ENCODE measurements around the gene DCAF7.

DCAF7 gene

DNA sequence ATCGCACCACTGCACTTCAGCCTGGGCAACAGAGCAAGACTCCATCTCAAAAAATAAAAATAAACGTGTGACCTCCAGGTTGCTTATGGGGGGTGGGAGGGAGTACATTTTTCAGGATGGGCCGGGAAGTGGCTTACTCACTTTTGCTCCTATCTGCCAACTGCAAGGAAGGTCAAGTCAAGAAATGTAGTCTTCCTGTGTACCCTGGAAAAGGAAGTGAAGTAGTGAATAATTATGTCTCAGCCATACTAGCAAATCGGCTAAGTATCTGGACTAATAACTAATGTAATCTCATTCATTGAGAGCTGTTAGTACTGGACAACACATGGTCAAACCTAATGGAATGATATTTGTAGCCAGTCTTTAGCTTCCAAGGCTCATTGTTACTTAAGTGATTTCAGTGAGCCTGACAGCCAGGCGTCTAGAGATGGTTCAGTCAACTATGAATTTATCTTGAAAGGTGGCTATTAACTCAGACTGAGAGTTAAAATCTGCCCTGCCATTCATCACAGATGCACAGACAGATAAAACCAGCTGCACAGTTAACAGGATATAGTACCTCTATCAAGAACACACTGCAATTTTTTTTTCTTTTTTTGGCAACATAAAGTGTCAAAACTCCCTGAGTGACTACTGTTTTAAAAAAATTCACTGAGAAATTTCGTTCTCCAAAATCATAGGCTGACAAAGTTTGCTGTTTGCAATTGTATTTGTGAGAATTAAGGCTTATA lies 46.7 kb downstream of the DCAF7 start:
- DNase-seq: no peak
- H3K4me3 Mint-ChIP-seq: no peak overlapping the region
- no peaks in the 10 kb centered on the region for H3K9me3 Mint-ChIP-seq
- H3K27me3 Mint-ChIP-seq (ENCODE audit: low read depth, poor library complexity): no peaks in the 10 kb centered on the region
- H3K27ac Mint-ChIP-seq: peak overlapping the region; percentile 69
- no peaks in the 10 kb centered on the region for H3K36me3 Mint-ChIP-seq (ENCODE audit: low read depth)
- TF ChIP-seq CTCF (IDR thresholded peaks at IDR 0.05): no peak
- H3K4me1 Mint-ChIP-seq: peaks cover 17% of the 10 kb centered on the region

GRCh38 chr17:63598281-63598680 lies 48.0 kb downstream of the DCAF7 start:
- no peak for TF ChIP-seq CTCF (IDR thresholded peaks at IDR 0.05)
- no peak for DNase-seq
- Mint-ChIP-seq H3K4me1 (peaks cover 17% of the 10 kb centered on the region), H3K4me3 (no peak overlapping the region), H3K9me3 (no peaks in the 10 kb centered on the region), H3K27me3 (ENCODE audit: low read depth, poor library complexity) (no peaks in the 10 kb centered on the region), H3K27ac (no peak overlapping the region), H3K36me3 (ENCODE audit: low read depth) (no peaks in the 10 kb centered on the region)

- no peaks in the 10 kb centered on the region for H3K27me3 Mint-ChIP-seq (ENCODE audit: low read depth, poor library complexity)
- TF ChIP-seq CTCF (IDR thresholded peaks at IDR 0.05): no peak
- H3K4me1 Mint-ChIP-seq: peaks cover 17% of the 10 kb centered on the region
- peaks cover 7% of the 10 kb centered on the region for H3K36me3 Mint-ChIP-seq (ENCODE audit: low read depth)
- DNase-seq: peak; percentile 84
- no peaks in the 10 kb centered on the region for H3K9me3 Mint-ChIP-seq
- H3K4me3 Mint-ChIP-seq: peak within 1 kb of the TSS; percentile 94
- peak within 1 kb of the TSS; percentile 90 for H3K27ac Mint-ChIP-seq
Measured at GRCh38 chr17:63600569-63601438, 50.5 kb downstream of the DCAF7 start, which contains the start of gene TACO1. Gene TACO1 (plus strand): TSS chr17:63600895. CDS start chr17:63601084, 189 bp downstream.

- H3K4me3 Mint-ChIP-seq: peak overlapping the region; percentile 94
- no peaks in the 10 kb centered on the region for H3K9me3 Mint-ChIP-seq
- peaks cover 15% of the 10 kb centered on the region for H3K36me3 Mint-ChIP-seq (ENCODE audit: low read depth)
- peak overlapping the region; percentile 65 for H3K27ac Mint-ChIP-seq
- TF ChIP-seq CTCF (IDR thresholded peaks at IDR 0.05): no peak
- peaks cover 17% of the 10 kb centered on the region for H3K4me1 Mint-ChIP-seq
- no peaks in the 10 kb centered on the region for H3K27me3 Mint-ChIP-seq (ENCODE audit: low read depth, poor library complexity)
- no peak for DNase-seq
Measured at GRCh38 chr17:63601439-63602371, 51.4 kb downstream of the DCAF7 start.

DNA sequence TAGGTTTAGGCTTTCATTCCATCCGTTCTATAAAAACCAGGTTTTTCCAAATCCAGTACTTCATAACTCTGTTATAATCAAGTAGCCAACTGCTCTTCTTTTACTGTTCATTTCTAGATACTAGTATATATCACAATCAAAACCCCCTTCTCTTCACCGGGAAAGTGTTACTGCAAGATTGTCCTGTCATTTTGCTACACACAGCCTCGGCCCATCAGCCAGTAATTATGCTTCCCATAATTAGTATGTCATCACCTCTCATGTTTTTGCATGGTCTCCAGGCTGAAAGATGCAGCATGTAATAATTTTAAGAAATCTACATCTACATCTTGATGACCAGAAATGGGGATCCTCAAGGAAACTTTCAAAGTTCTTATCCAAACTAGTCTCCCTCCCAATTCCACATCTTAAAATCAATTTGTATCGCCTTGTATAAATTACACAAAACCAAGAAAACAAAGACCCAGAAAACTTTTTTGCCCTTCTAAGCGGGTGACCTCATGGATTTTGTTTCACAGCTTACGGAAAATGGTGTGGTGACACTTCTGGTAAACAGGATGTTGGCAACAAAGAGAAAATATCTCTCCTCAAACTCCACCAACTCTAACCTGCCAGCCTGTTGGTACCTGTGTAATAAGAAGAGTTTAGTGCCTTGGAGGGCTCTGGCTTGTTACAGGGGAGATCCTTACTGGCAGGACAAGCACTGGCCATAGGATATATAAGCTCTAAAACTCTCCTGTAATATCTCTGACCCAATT lies 59.7 kb downstream of the DCAF7 start:
- no peaks in the 10 kb centered on the region for H3K9me3 Mint-ChIP-seq
- no peak for DNase-seq
- no peak for TF ChIP-seq CTCF (IDR thresholded peaks at IDR 0.05)
- no peak overlapping the region for H3K27ac Mint-ChIP-seq
- no peak overlapping the region for H3K4me3 Mint-ChIP-seq
- peaks cover 31% of the 10 kb centered on the region for H3K36me3 Mint-ChIP-seq (ENCODE audit: low read depth)
- peaks cover 3% of the 10 kb centered on the region for H3K27me3 Mint-ChIP-seq (ENCODE audit: low read depth, poor library complexity)
- no peaks in the 10 kb centered on the region for H3K4me1 Mint-ChIP-seq

Data from nephron progenitor cell (in vitro differentiated cells).